ENCODE measurements around the gene CSRNP3. TPM values are rescaled to one million over a fixed set of nuclear protein-coding genes. Genes with fewer than 3 reads are reported as not detected.

Gene CSRNP3
- total RNA-seq, 6 donors from 2014 or later, result 0.46 to 4.1 (median 1.5) TPM

DNA sequence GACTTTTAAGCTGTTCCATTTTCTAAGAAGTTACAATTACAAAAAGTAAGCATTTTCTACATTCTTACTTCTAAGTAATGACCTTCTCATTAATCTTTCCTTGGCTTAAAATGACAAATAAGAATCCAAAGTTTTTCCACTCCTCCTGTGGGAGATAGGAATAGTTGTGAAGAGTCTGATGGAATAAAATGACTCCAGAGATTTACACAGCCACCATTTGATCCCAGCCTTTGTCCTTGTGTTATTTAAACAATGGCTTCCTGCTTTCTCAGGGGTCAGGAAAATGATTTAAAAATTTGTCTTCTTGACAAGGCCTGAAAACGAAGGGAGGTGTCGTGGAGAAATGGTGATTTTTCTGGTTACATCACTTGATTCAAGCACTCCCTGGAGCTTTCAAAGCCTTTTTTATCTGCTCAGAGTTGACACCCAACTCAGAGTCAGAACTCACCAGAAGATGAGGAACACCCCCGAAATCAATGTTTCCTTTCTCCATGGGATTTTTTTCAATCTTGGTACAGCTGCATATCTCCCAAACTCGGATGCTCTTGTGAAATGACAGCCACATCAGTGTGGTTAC is 218.0 kb downstream of the CSRNP3 start:
- no peak overlapping the region for H3K27ac ChIP-seq
- ATAC-seq (ENCODE audit: low FRiP score in 2 of 2), result no peak
- WGBS, 2 donors, result 37 to 53% methylated on average over 4 of the region's 4 CpGs
- H3K36me3 ChIP-seq, result no peaks in the 10 kb centered on the region
- H3K9me3 ChIP-seq, result no peaks in the 10 kb centered on the region
- no peak for TF ChIP-seq POLR2A (IDR thresholded peaks at IDR 0.05)
- H3K4me3 ChIP-seq, result no peak overlapping the region
- H3K4me1 ChIP-seq, result peaks cover 0 to 5% (median 3%) of the 10 kb centered on the region in 4 donors
- H3K27me3 ChIP-seq, result no peaks in the 10 kb centered on the region
- DNase-seq, result no peak

DNA sequence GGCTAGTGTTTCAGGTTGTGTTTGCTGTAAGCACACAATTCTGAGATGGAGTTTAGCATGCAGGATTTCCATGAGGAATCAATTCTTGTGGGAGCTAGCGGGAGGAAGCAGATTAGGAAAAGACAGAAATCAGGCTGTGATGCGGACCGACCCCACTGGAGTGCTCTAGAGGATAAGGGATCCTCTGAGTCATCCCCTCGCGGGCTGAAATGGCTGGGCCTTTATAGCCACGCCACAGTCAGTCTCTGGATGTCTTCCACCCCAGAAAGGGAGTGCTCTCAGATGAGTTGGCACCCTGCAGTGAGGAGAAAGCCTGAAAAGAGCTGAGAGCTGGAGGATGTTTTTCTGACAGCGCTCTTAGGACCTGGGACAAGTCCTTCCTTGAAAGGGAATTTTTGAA is 222.1 kb downstream of the CSRNP3 start:
- no peak for TF ChIP-seq EP300 (IDR thresholded peaks at IDR 0.05)
- no peak for TF ChIP-seq POLR2AphosphoS5 (IDR thresholded peaks at IDR 0.05)
- TF ChIP-seq POLR2A (IDR thresholded peaks at IDR 0.05), result no peak
- TF ChIP-seq, protein P1, sequence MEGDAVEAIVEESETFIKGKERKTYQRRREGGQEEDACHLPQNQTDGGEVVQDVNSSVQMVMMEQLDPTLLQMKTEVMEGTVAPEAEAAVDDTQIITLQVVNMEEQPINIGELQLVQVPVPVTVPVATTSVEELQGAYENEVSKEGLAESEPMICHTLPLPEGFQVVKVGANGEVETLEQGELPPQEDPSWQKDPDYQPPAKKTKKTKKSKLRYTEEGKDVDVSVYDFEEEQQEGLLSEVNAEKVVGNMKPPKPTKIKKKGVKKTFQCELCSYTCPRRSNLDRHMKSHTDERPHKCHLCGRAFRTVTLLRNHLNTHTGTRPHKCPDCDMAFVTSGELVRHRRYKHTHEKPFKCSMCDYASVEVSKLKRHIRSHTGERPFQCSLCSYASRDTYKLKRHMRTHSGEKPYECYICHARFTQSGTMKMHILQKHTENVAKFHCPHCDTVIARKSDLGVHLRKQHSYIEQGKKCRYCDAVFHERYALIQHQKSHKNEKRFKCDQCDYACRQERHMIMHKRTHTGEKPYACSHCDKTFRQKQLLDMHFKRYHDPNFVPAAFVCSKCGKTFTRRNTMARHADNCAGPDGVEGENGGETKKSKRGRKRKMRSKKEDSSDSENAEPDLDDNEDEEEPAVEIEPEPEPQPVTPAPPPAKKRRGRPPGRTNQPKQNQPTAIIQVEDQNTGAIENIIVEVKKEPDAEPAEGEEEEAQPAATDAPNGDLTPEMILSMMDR (IDR thresholded peaks at IDR 0.05), result no peak
- H3K27ac ChIP-seq, result no peak overlapping the region
- ATAC-seq (ENCODE audit: low FRiP score in 2 of 2) (peak in 1 of 2 donors; percentile 60), DNase-seq (no peak)
- no peaks in the 10 kb centered on the region for H3K36me3 ChIP-seq
- no peaks in the 10 kb centered on the region for H3K9me3 ChIP-seq
- peaks cover 0 to 2% (median 0%) of the 10 kb centered on the region in 4 donors for H3K4me1 ChIP-seq
- WGBS, 2 donors, result 75 to 86% methylated on average over 7 of the region's 7 CpGs
- H3K4me3 ChIP-seq, result no peak overlapping the region
- no peaks in the 10 kb centered on the region for H3K27me3 ChIP-seq

DNA sequence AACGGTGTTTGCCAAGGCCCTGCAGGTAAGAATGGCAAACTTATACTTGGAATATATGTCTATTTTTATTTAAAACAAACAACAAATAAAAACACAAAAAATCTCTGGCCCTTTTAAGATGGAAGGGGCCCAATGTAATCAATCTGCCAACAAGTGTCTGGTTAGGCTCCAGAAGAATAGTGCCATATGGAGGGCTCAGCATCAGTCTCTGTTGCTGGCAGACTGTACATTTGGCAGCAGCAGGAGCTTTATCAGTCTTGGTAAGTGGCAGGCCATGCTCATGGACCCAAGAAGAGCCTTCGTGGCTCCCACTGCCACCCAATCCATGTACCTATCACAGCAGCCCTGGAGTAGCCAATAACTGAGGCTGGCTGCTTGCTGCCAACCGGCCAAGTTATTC is 223.4 kb downstream of the CSRNP3 start:
- no peak overlapping the region for H3K4me3 ChIP-seq
- 92 to 93% methylated on average over 3 of the region's 3 CpGs for WGBS, 2 donors

DNA sequence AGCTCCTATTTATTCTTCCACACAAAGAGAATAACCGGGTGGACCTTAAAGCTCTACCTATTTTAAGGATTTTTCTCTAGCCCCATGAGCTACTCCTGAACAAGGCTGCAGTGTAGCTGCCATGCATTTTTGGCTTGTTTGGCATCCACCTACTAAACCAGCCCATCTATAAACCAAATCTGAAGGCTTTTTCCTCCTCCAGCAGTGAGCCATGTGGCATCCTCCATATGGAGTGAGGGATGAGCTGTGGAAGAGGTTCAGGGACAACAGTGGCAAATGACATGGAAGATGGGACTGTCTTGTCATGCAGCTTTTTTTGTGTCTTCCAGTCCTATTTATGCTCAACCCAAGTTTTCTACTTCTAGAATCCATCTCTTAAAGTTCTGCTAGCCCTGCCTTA is 224.3 kb downstream of the CSRNP3 start:
- H3K27ac ChIP-seq, result no peak overlapping the region
- WGBS, 2 donors, result 95 to 96% methylated on average over 1 of the region's 1 CpG
- no peaks in the 10 kb centered on the region for H3K27me3 ChIP-seq
- TF ChIP-seq, protein P1 (IDR thresholded peaks at IDR 0.05), result no peak
- TF ChIP-seq POLR2A (IDR thresholded peaks at IDR 0.05) (no peak), POLR2AphosphoS5 (IDR thresholded peaks at IDR 0.05) (no peak), EP300 (IDR thresholded peaks at IDR 0.05) (no peak)
- H3K9me3 ChIP-seq, result no peaks in the 10 kb centered on the region
- ATAC-seq (ENCODE audit: low FRiP score in 2 of 2), result no peak
- no peaks in the 10 kb centered on the region for H3K36me3 ChIP-seq
- peaks cover 0 to 3% (median 0%) of the 10 kb centered on the region in 4 donors for H3K4me1 ChIP-seq
- H3K4me3 ChIP-seq, result no peak overlapping the region
- no peak for DNase-seq

More for the DNA sequence above, 223.4 kb downstream of the CSRNP3 start:
- ATAC-seq (ENCODE audit: low FRiP score in 2 of 2) (no peak), DNase-seq (no peak)
- TF ChIP-seq POLR2A (IDR thresholded peaks at IDR 0.05), result no peak
- TF ChIP-seq POLR2AphosphoS5 (IDR thresholded peaks at IDR 0.05), result no peak
- TF ChIP-seq, protein P1 (IDR thresholded peaks at IDR 0.05), result no peak
- Histone ChIP-seq H3K27ac (no peak overlapping the region), H3K4me1 (no peaks in the 10 kb centered on the region), H3K9me3 (no peaks in the 10 kb centered on the region), H3K27me3 (no peaks in the 10 kb centered on the region), H3K36me3 (no peaks in the 10 kb centered on the region)

DNA sequence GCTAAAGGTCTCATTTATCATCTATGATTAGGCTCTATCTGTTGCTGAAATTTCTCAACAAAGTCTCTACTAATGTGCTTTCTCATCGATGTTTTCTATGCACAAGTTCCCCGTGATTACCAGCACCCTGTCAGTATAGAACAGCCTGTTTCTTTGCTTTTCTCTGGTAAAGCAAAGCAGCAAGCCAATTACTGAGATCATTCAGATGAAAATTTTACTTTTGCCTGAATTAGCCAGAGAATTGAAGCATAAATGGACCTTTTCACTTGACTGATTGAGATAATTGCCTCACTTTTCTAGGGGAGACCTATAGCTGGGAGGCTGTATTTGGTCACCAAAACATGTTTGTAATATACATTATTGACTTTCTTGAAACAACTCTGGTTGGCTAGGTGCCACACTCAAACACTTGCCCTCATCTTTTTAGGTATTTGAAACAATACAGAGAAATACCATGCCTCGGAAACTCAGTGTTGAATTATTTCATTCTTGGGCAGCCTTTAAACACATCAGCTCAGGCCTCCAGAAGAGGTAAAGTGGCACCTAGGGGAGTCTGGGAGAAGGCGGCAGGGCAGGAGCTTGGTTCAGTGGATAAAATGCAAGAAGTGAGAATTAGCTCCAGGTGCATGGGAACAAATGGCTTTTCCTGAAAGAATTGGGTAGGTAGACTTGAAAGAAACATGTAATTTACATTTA is 228.4 kb downstream of the CSRNP3 start:
- no peak overlapping the region for H3K4me3 ChIP-seq
- no peak overlapping the region for H3K27ac ChIP-seq
- H3K9me3 ChIP-seq, result no peaks in the 10 kb centered on the region
- H3K36me3 ChIP-seq, result no peaks in the 10 kb centered on the region
- no peak for ATAC-seq (ENCODE audit: low FRiP score in 2 of 2)
- no peak for DNase-seq
- 92 to 94% methylated on average over 4 of the region's 4 CpGs for WGBS, 2 donors
- TF ChIP-seq, protein P1 (IDR thresholded peaks at IDR 0.05), result no peak
- TF ChIP-seq EP300 (IDR thresholded peaks at IDR 0.05), result no peak
- no peak for TF ChIP-seq POLR2A (IDR thresholded peaks at IDR 0.05)
- TF ChIP-seq POLR2AphosphoS5 (IDR thresholded peaks at IDR 0.05), result no peak
- H3K4me1 ChIP-seq, result peaks cover 0 to 3% (median 0%) of the 10 kb centered on the region in 4 donors
- H3K27me3 ChIP-seq, result no peaks in the 10 kb centered on the region

All from upper lobe of left lung (tissue), 6 donors.